Endothelial cell of umbilical vein (primary cell): ENCODE data around the gene ETV6. TPM values are rescaled to one million over a fixed set of nuclear protein-coding genes. Genes with fewer than 3 reads are reported as not detected.

Experiments
- BruUV-seq: library from RNA; stranded (reverse); fragments of 400-500 nt; replicated peaks from 2 replicates; lab custom pipeline; 2021; lab: Mats Ljungman, UMichigan
- CTCF ChIA-PET: fragments of 300-600, 350-600 bp; sonication (Branson Sonifier 250); formaldehyde crosslinking; loops from one replicate; lab custom pipeline; 2021; ENCODE audit warnings: antibody characterized with exemption, inconsistent platforms; lab: Charles Lee
- POLR2A ChIA-PET: fragments of 300-600, 350-600 bp; sonication (Branson Sonifier 250); formaldehyde crosslinking; loops from one replicate; lab custom pipeline; 2021; ENCODE audit warnings: antibody characterized with exemption, inconsistent platforms; lab: Charles Lee
- DNase-seq: peaks from one replicate; pipeline ENCODE4 v3.0.0-alpha.2; 2011; ENCODE audit warnings: low read depth, low spot score
- FAIRE-seq: peaks from 2 replicates; lab custom pipeline; 2011; peaks lifted over from hg19 to GRCh38; lab: Jason Lieb, UNC
- H2AFZ ChIP-seq: 2 replicates; pipeline ENCODE4 v1.6.0; 2012; ENCODE audit warnings: low read depth, low read length, control low read depth, inconsistent platforms
- H3K27ac ChIP-seq: 2 replicates; pipeline ENCODE4 v1.5.1; 2011; ENCODE audit warnings: low read depth, mild to moderate bottlenecking, control low read depth, low read length, moderate library complexity; ENCODE audit not compliant: insufficient read depth
- H3K27me3 ChIP-seq, 2 experiments: 2 replicates each; pipeline versions ENCODE4 v1.6.0 to v1.6.1; 2011; ENCODE audit warnings: low read length in 2 of 2, mixed read lengths in 1 of 2; ENCODE audit not compliant: control insufficient read depth in 2 of 2, insufficient read depth in 2 of 2
- H3K36me3 ChIP-seq, 2 experiments: 2 replicates in 1 of 2; 3 replicates in 1 of 2; pipeline ENCODE4 v1.5.1; 2011; ENCODE audit warnings: low read length in 2 of 2, mild to moderate bottlenecking in 1 of 2, moderate library complexity in 1 of 2; ENCODE audit not compliant: control insufficient read depth in 2 of 2, insufficient read depth in 2 of 2; ENCODE audit errors: extremely low read depth in 1 of 2
- H3K4me1 ChIP-seq: 3 replicates; pipeline ENCODE4 v1.5.1; 2011; ENCODE audit warnings: mild to moderate bottlenecking, low read length; ENCODE audit not compliant: control insufficient read depth, insufficient read depth; ENCODE audit errors: extremely low read depth
- H3K4me2 ChIP-seq: 2 replicates; pipeline ENCODE4 v1.6.1; 2011; ENCODE audit warnings: low read length, control low read depth, mixed read lengths; ENCODE audit not compliant: insufficient read depth
- H3K4me3 ChIP-seq, 3 experiments: fragments of 200-600 bp in 1 of 3; sonication (generic), shearing (Covaris generic) in 1 of 3; replicated peaks in 1 of 3; 2 replicates each; pipeline ENCODE4 v1.5.1; 2011 to 2016; ENCODE audit warnings: control low read depth in 3 of 3, low read length in 3 of 3, mild to moderate bottlenecking in 2 of 3, inconsistent platforms in 1 of 3, low read depth in 1 of 3, moderate library complexity in 1 of 3; ENCODE audit not compliant: insufficient read depth in 1 of 3
- H3K79me2 ChIP-seq: 2 replicates; pipeline ENCODE4 v1.6.0; 2012; ENCODE audit warnings: low read length, inconsistent platforms; ENCODE audit not compliant: control insufficient read depth, insufficient read depth
- H3K9ac ChIP-seq: replicated peaks from 2 replicates; pipeline ENCODE3; 2011; ENCODE audit warnings: low read length, control low read depth; ENCODE audit not compliant: insufficient read depth; ENCODE audit errors: extremely low read depth
- H3K9me1 ChIP-seq: replicated peaks from 3 replicates; pipeline ENCODE4 v1.6.0; 2011; ENCODE audit warnings: mild to moderate bottlenecking, low read length; ENCODE audit not compliant: control insufficient read depth, insufficient read depth; ENCODE audit errors: extremely low read depth
- H3K9me3 ChIP-seq: replicated peaks from 2 replicates; pipeline ENCODE4 v1.5.1; 2012; ENCODE audit warnings: low read length, inconsistent platforms; ENCODE audit not compliant: control insufficient read depth, insufficient read depth
- H4K20me1 ChIP-seq: replicated peaks from 2 replicates; pipeline ENCODE3; 2011; ENCODE audit warnings: mild to moderate bottlenecking, low read length; ENCODE audit not compliant: control insufficient read depth, insufficient read depth; ENCODE audit errors: extremely low read depth
- CTCF ChIP-seq, 2 donors: IDR thresholded peaks; 1 replicate in 1 of 2; 2 replicates in 1 of 2; pipeline ENCODE4 v1.5.1; 2011; ENCODE audit warnings: low read length in 2 of 2, mild to moderate bottlenecking in 2 of 2, moderate library complexity in 2 of 2, control low read depth in 1 of 2, inconsistent platforms in 1 of 2, low read depth in 1 of 2; ENCODE audit not compliant: insufficient read depth in 1 of 2; ENCODE audit errors: extremely low read depth in 1 of 2
- EZH2 ChIP-seq: IDR thresholded peaks from 2 replicates; pipeline ENCODE4 v1.6.1; 2012; ENCODE audit warnings: borderline replicate concordance, low read depth, mild to moderate bottlenecking, moderate library complexity, low read length, inconsistent platforms; ENCODE audit not compliant: severe bottlenecking
- FOS ChIP-seq: IDR thresholded peaks from 2 replicates; pipeline ENCODE4 v1.6.1; 2011; ENCODE audit warnings: mild to moderate bottlenecking, low read length, moderate library complexity, borderline replicate concordance; ENCODE audit not compliant: insufficient read depth
- GATA2 ChIP-seq: IDR thresholded peaks from 2 replicates; pipeline ENCODE4 v1.7.0; 2011; ENCODE audit warnings: low read depth, mild to moderate bottlenecking, moderate library complexity, mixed read lengths, low read length; ENCODE audit not compliant: insufficient read length, insufficient read depth
- JUN ChIP-seq: IDR thresholded peaks from 2 replicates; pipeline ENCODE4 v1.6.1; 2011; ENCODE audit warnings: borderline replicate concordance, low read depth; ENCODE audit not compliant: insufficient read length, insufficient read depth
- MAX ChIP-seq: IDR thresholded peaks from 2 replicates; pipeline ENCODE4 v1.6.1; 2011; ENCODE audit not compliant: insufficient read depth, insufficient read length
- MYC ChIP-seq: IDR thresholded peaks from one replicate; pipeline ENCODE4 v1.6.1; 2011; ENCODE audit warnings: mild to moderate bottlenecking, low read depth, low read length
- POLR2A ChIP-seq: IDR thresholded peaks from 2 replicates; pipeline ENCODE4 v1.6.1; 2012; ENCODE audit warnings: low read depth, mild to moderate bottlenecking, control low read depth, low read length
- POLR2AphosphoS5 ChIP-seq: IDR thresholded peaks from 2 replicates; pipeline ENCODE4 v1.6.1; 2012; ENCODE audit warnings: low read depth, mild to moderate bottlenecking, control low read depth, low read length, moderate library complexity; ENCODE audit not compliant: insufficient read depth
- dilution Hi-C: fragments of 300-500 bp; cut with MboI; formaldehyde crosslinking; loops from one replicate; pipeline ENCODE4 v1.15.0; 2019; ENCODE audit warnings: low sequenced_read_pairs; ENCODE audit not compliant: extremely low pct_ligation_motif_present
- intact Hi-C: fragments of 100-400 bp; cut with micrococcal nuclease; formaldehyde crosslinking; loops from one replicate; pipeline ENCODE4 v1.10.0; 2022
- polyA plus RNA-seq, 4 experiments: library from polyadenylated mRNA; depleted of rRNA in 3 of 4; stranded (reverse) in 3 of 4; unstranded in 1 of 4; fragments of >200 nt; gene quantifications; 2 replicates each; pipeline versions ENCODE4 v1.2.1 to v1.2.3, GENCODE V29; 2011 to 2012; ENCODE audit warnings: missing spikeins in 1 of 4
- total RNA-seq: library from RNA; stranded (reverse); gene quantifications from 2 replicates; pipeline ENCODE4 v1.2.3, GENCODE V29; 2021

The ETV6 gene
- total and polyA plus RNA-seq, 2 donors (not counting 3 experiments of a cell fraction or from before 2014, with no cell fraction given): 15.9 to 57.1 TPM

- no TSS peak for BruUV-seq
- intact Hi-C loops: no loop called here
- H3K36me3 ChIP-seq: no peaks in the 10 kb centered on the region
- H3K9me3 ChIP-seq: no peaks in the 10 kb centered on the region
- TF ChIP-seq EZH2 (no peak), MAX (no peak), MYC (no peak)
- peaks cover 4% of the 10 kb centered on the region for H4K20me1 ChIP-seq
- ChIA-PET CTCF (no interaction called here), POLR2A (no interaction called here)
- peaks cover 85% of the 10 kb centered on the region for H3K79me2 ChIP-seq
- H2AFZ ChIP-seq: no peak overlapping the region
- dilution Hi-C loops: no loop called here
- H3K4me3 ChIP-seq: no peak overlapping the region
- H3K4me2 ChIP-seq: no peak overlapping the region
- H3K27me3 ChIP-seq: no peaks in the 10 kb centered on the region
- H3K27ac ChIP-seq: no peak overlapping the region
- DNase-seq: no peak
- no peak overlapping the region for H3K9ac ChIP-seq
- peaks cover 7% of the 10 kb centered on the region for H3K4me1 ChIP-seq
- no peak for FAIRE-seq
- H3K9me1 ChIP-seq: peaks cover 3% of the 10 kb centered on the region
These were observed 36.6 kb downstream of the ETV6 start for GRCh38 chr12:11686120-11686519.

- ChIA-PET POLR2A (no interaction called here), CTCF (interaction anchor here (0.7 kb wide), 1 partner anchor 36 kb away, joined by 3 read pairs; no protein-coding TSS in a partner anchor)
- no peak for TF ChIP-seq POLR2AphosphoS5
- TF ChIP-seq FOS: no peak
- TF ChIP-seq JUN: no peak
- no peak for TF ChIP-seq MAX
- TF ChIP-seq POLR2A: no peak
- no peak for TF ChIP-seq MYC
- TF ChIP-seq GATA2: no peak
- TF ChIP-seq CTCF (IDR thresholded peaks at IDR 0.05; ENCODE audit: extremely low read depth in 1 of 2, insufficient read depth in 1 of 2, low read depth in 1 of 2, low read length in 2 of 2): no peak
- no peak for TF ChIP-seq EZH2
- peaks cover 3% of the 10 kb centered on the region for H3K9me1 ChIP-seq
- peaks cover 6% of the 10 kb centered on the region for H4K20me1 ChIP-seq
- H3K4me1 ChIP-seq: peaks cover 7% of the 10 kb centered on the region
- no peak overlapping the region for H2AFZ ChIP-seq
- H3K4me2 ChIP-seq: no peak overlapping the region
- H3K4me3 ChIP-seq: no peak overlapping the region
- H3K79me2 ChIP-seq: peaks cover 87% of the 10 kb centered on the region
- H3K27me3 ChIP-seq: no peaks in the 10 kb centered on the region
- no TSS peak for BruUV-seq
- FAIRE-seq (no peak), DNase-seq (no peak)
- H3K27ac ChIP-seq: no peak overlapping the region
- intact Hi-C loops (no loop called here), dilution Hi-C loops (no loop called here)
- H3K36me3 ChIP-seq: no peaks in the 10 kb centered on the region
- H3K9ac ChIP-seq: no peak overlapping the region
- H3K9me3 ChIP-seq: no peaks in the 10 kb centered on the region
These were observed 38.1 kb downstream of the ETV6 start for GRCh38 chr12:11687528-11687927.
